GM18868 (cell line): ENCODE results near the gene C9orf57.
"Not testable (repeated sequence)": the region's sequence is repeated elsewhere in the genome, so short reads cannot be mapped to it uniquely, and the experiment has no call there.

ENCODE experiments used
- ATAC-seq: cut with Tn5 transposase; IDR thresholded peaks from one replicate; pipeline ENCODE4 v1.9.1; 2021; ENCODE audit warnings: mild to moderate bottlenecking, moderate library complexity; ENCODE audit not compliant: unreplicated experiment

The C9orf57 gene

GRCh38 chr9:72060513-72060912 lies at the start of gene C9orf57:
Gene C9orf57 (minus strand): TSS chr9:72060613. CDS start chr9:72059331, 1,282 bp downstream.
- no peak for ATAC-seq

- no peak for ATAC-seq
Observed at GRCh38 chr9:72102520-72102919, 42.1 kb upstream of the C9orf57 start.

DNA sequence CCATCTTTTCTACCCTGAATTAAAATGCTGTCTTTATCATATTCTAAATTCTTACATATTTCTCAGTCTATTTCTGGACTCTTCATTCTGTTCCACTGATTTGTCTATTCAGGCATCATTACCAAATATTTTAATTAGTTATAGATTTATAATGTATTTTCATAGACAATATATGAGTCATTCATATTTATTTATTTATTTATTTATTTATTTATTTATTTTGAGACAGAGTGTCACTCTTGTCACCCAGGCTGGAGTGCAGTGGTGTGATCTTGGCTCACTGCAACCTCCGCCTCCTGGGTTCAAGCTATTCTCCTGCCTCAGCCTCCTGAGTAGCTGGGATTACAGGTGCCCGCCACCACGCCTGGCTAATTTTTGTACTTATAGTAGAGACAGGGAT lies 35.1 kb upstream of the C9orf57 start:
- not testable (repeated sequence) for ATAC-seq

GRCh38 chr9:72092820-72093219 lies 32.4 kb upstream of the C9orf57 start:
- no peak for ATAC-seq

- no peak for ATAC-seq
Observed at GRCh38 chr9:72089451-72090130, 29.2 kb upstream of the C9orf57 start.

- ATAC-seq = no peak
Observed at GRCh38 chr9:72082536-72082935, 22.1 kb upstream of the C9orf57 start.

- ATAC-seq = not testable (repeated sequence)
Observed at GRCh38 chr9:72074666-72075065, 14.3 kb upstream of the C9orf57 start.

DNA sequence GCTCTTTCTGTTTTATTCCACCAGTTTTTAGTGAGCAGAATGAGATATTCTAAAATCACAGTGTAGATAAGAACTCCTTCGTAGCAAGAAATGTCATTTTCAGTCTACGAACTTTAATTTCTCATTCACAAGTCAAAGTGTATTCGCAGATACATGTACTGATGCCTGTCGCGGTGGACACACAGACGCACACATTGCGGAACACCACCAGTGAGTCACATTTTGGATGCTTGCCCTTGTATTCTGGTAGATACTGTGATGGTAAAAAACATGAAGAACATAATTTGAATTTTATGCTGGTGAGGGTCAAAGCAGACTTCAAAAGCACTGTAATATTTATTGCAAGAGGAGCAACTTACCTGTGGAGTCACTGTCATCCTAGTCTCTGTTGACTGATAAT lies 4.7 kb upstream of the C9orf57 start:
- ATAC-seq = no peak

DNA sequence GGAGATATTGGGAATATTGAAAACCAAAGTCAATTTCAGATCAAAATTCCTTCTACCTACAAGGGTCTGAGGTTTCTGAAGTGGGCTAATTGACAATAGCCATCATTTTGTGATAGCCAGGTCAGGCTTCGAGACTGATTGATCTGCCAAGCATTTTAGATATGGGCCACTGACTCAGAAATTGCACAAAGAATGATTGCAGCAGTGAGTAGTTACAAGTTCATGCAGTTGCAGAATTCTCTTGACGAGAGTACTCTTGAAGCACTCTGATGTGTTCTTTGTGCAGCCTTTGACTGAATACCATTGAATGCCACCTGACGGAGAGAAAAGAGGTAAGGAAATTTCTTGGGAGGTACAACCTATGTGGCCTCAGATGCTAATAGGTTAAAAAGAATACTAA lies 8.3 kb downstream of the C9orf57 start:
- no peak for ATAC-seq

GRCh38 chr9:72048850-72049249 lies 11.6 kb downstream of the C9orf57 start:
- no peak for ATAC-seq

- no peak for ATAC-seq
Observed at GRCh38 chr9:72046630-72047456, 13.6 kb downstream of the C9orf57 start.

DNA sequence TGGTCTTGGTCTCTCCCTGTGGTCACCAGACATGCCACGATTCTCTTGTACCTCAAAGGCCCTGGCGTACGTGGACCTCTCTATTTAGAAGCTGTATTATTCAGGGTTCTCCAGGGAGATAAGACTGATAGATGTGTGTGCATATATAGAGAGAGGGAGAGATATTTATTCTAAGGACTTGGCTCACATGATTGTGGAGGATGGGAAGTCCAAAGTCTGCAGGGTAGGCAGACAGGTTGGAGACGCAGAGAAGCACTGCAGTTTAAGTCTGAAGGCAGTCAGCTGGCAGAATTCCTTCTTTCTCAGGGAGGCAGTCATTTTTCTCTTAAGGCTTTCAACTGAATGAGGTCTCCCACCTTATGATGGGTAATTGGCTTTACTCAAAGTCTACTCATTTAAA lies 16.3 kb downstream of the C9orf57 start:
- no peak for ATAC-seq

GRCh38 chr9:72043576-72043975 lies 16.8 kb downstream of the C9orf57 start:
- no peak for ATAC-seq

- no peak for ATAC-seq
Observed at GRCh38 chr9:72042928-72043327, 17.5 kb downstream of the C9orf57 start.

- peak; percentile 29 for ATAC-seq
Observed at GRCh38 chr9:72041775-72042194, 18.6 kb downstream of the C9orf57 start.

GRCh38 chr9:72041369-72041768 lies 19.0 kb downstream of the C9orf57 start:
- ATAC-seq = no peak

- peak; percentile 77 for ATAC-seq
Observed at GRCh38 chr9:72039532-72039931, 20.9 kb downstream of the C9orf57 start.

- ATAC-seq = peak; percentile 72
Observed at GRCh38 chr9:72038890-72039410, 21.5 kb downstream of the C9orf57 start.

DNA sequence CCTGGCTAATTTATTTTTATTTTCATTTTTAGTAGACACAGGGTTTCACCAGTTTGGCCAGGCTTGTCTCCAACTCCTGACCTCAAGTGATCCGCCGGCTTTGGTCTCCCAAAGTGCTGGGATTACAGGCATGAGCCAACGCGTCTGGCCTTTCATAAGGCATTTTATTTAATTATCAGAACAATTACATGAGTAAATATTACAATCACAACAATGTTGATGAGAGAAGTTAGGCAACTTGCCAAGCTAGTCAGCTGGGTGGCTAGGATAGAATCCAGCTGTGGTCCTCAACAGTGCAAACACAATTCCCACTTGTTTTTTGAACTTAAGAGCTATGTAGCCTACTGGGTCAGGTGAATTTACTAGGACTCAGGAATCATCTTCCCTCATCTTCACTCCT lies 22.0 kb downstream of the C9orf57 start:
- ATAC-seq = no peak

DNA sequence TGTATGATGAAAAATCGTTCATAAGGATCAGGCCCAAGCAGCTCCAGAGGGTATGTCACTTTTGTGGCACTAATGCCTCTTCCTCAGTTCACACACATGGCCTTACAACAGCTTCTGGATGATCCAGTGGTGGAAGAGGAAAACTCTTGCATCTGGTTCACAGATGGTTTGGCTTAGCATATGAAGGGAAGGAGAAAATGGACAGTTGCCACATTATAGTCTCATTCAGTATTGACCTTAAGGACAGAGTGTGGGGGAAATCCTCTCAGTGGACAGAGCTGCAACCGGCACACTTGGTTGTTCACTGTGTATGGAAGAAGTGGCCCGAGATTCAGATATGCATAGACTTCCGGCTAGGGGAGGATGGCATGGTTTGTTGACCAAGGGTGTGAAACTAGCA lies 22.8 kb downstream of the C9orf57 start:
- no peak for ATAC-seq

DNA sequence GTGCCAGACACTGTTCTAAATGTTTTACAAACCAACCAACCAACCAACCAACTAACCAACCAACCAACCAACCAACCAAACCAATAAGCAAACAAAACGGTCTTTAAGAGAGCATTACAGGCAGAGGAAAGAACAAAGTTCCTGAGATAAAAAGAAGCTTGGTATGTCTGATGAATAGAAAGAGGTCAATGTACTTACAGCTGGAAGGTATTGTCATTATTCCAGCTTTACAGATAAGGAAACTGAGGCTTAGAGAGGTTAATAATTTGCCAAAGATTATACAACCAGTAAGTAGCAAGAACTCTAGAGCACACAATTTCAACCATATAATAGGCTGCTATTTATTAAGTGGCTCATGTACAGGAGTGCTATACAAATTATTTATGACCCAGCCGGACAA lies 29.6 kb downstream of the C9orf57 start:
- no peak for ATAC-seq

GRCh38 chr9:72029986-72030385 lies 30.4 kb downstream of the C9orf57 start:
- no peak for ATAC-seq
